Ovary (tissue), 9 donors: ENCODE results near the gene OR8G5. TPM values are rescaled to one million over a fixed set of nuclear protein-coding genes. Genes with fewer than 3 reads are reported as not detected.
"Not testable (repeated sequence)": the region's sequence is repeated elsewhere in the genome, so short reads cannot be mapped to it uniquely, and the experiment has no call there.

Experiments
- DNase-seq, 5 donors: peaks; one replicate each; pipeline ENCODE4 v3.0.0-alpha.2; 2019 to 2020
- H3K27ac ChIP-seq, 2 donors: fragments of 200-600 bp; one replicate each; pipeline versions ENCODE4 v1.5.1 to v1.8.0; 2019 to 2022
- H3K27me3 ChIP-seq: fragments of 200-600 bp; one replicate; pipeline ENCODE4 v1.8.0; 2022
- H3K36me3 ChIP-seq: fragments of 200-600 bp; sonication (generic); one replicate; pipeline ENCODE4 v1.5.1; 2019
- H3K4me1 ChIP-seq: one replicate; pipeline ENCODE4 v1.8.1; 2013; ENCODE audit warnings: mild to moderate bottlenecking, moderate library complexity; ENCODE audit not compliant: insufficient read depth
- H3K4me3 ChIP-seq: fragments of 200-600 bp; sonication (generic); one replicate; pipeline ENCODE4 v1.5.1; 2017
- H3K9me3 ChIP-seq, 2 donors: fragments of 200-600 bp in 1 of 2; sonication (generic) in 1 of 2; one replicate each; pipeline versions ENCODE4 v1.5.1 to v1.8.1; 2013 to 2019; ENCODE audit warnings: mild to moderate bottlenecking in 1 of 2, moderate library complexity in 1 of 2
- CTCF ChIP-seq, 3 donors: fragments of 450-650 bp in 2 of 3; fragments of 200-600 bp in 1 of 3; IDR thresholded peaks; one replicate each; pipeline versions ENCODE4 v1.5.1 to v1.8.0; 2016 to 2022; ENCODE audit warnings: antibody characterized with exemption in 3 of 3, mild to moderate bottlenecking in 1 of 3
- EP300 ChIP-seq: sonication (generic); formaldehyde crosslinking; IDR thresholded peaks from one replicate; pipeline ENCODE4 v1.6.1; 2017; ENCODE audit warnings: antibody characterized with exemption
- POLR2A ChIP-seq: fragments of 450-650 bp; IDR thresholded peaks from one replicate; pipeline ENCODE4 v1.6.1; 2017; ENCODE audit warnings: antibody characterized with exemption, mild to moderate bottlenecking, moderate library complexity
- WGBS, 3 donors: extraction: QIAGEN DNeasy Blood & Tissue Kit in 1 of 3; methylation state at CpG; one replicate each; pipeline versions ENCODE4 v1.1.5 to v1.1.7; 2013 to 2017; 5-methylcytosine and 5-hydroxymethylcytosine counted together
- intact Hi-C, 4 donors: fragments of 100-400 bp; cut with DNase I; formaldehyde crosslinking; loops; one replicate each; pipeline versions ENCODE4 v1.11.0 to v1.15.1; 2022 to 2023
- polyA plus RNA-seq, 2 donors: library from polyadenylated mRNA; stranded (reverse); fragments of 200-250 nt in 1 of 2; fragments of 350-450 nt in 1 of 2; fragmentation: Illumina TruSeq in 1 of 2; extraction: RNeasy Lipid Tissue Mini Kit (QIAGEN cat#74804) in 1 of 2; gene quantifications; one replicate each; pipeline ENCODE4 v1.2.3, GENCODE V29; 2013 to 2014
- total RNA-seq, 7 donors: library from RNA; depleted of rRNA in 2 of 7; stranded (reverse); fragments of >200 nt in 2 of 7; fragmentation: NEBNext Ultra II Directional in 3 of 7; extraction: Animal tissue kit (Norgen Biotek cat#: 25700) in 3 of 7; gene quantifications; one replicate each; pipeline versions ENCODE4 v1.1.0 to v1.2.4, GENCODE V29; 2016 to 2023
- donor health status: DM: no; HTN: no; CAD: no; lungs with moderate emphysema.
- donor health status: DM: no; HTN: no; CAD: no.
- donor health status: Bipolar disorder and iron deficiency.
- donor health status: DM: yes; HTN: yes; CAD: no.
- donor health status: DM: no; HTN: no; CAD: no.
- donor health status: DM: yes; HTN: yes; CAD: no.

The OR8G5 gene
- total and polyA plus RNA-seq, 9 donors = not detected

DNA sequence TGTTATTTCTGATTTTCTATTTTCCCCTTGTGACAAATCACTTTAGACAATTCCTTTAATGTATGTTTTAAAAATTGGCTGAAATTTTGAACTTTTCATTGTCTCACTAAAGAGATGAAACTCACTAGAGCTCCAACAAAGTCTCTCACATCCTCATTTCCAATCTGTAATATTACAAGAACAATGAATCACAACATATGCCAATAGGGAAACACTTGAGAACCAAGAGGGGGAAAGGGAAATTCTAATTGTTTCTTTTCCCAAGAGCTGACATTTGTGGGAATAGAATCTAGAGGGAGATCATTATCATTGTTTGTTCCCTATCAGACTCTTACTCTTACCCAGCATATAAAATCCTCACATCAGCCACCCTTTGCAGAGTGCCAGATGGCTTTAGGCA is 44.9 kb upstream of the OR8G5 start:
- DNase-seq = no peak
- H3K27me3 ChIP-seq = no peaks in the 10 kb centered on the region
- intact Hi-C loops = no loop called here
- no peak for TF ChIP-seq CTCF (IDR thresholded peaks at IDR 0.05)
- TF ChIP-seq EP300 = no peak
- TF ChIP-seq POLR2A = no peak
- no peak overlapping the region for H3K4me3 ChIP-seq
- no peak overlapping the region for H3K27ac ChIP-seq
- no peaks in the 10 kb centered on the region for H3K36me3 ChIP-seq
- no peaks in the 10 kb centered on the region for H3K9me3 ChIP-seq
- no peaks in the 10 kb centered on the region for H3K4me1 ChIP-seq

DNA sequence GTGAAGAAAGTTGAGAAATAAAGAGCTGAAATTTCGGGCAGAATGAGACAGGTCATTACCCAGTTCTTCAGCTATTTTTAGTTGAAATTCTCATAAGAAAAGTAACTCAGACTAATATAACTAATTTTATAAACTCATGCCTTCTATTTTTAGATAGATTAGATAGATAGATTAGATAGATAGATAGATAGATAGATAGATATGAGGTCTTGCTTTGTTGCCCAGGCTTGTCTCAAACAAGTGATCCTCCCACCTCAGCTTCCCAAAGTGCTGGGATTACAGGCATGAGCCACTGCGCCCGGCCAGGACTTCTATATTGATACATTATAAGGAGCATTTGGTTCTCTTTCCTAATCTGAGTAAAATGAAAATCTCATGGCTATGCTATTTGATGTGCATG is 42.1 kb upstream of the OR8G5 start:
- DNase-seq = no peak
- TF ChIP-seq CTCF (IDR thresholded peaks at IDR 0.05) = no peak
- no peak for TF ChIP-seq EP300
- TF ChIP-seq POLR2A = no peak
- Histone ChIP-seq H3K27me3 (no peaks in the 10 kb centered on the region), H3K36me3 (no peaks in the 10 kb centered on the region), H3K4me3 (no peak overlapping the region), H3K27ac (no peak overlapping the region), H3K9me3 (no peaks in the 10 kb centered on the region), H3K4me1 (no peaks in the 10 kb centered on the region)
- intact Hi-C loops = no loop called here
- 79% methylated on average over 3 of the region's 3 CpGs for WGBS, 3 donors

- Histone ChIP-seq H3K27ac (no peak overlapping the region), H3K36me3 (no peaks in the 10 kb centered on the region), H3K4me3 (no peak overlapping the region), H3K9me3 (no peaks in the 10 kb centered on the region), H3K27me3 (no peaks in the 10 kb centered on the region), H3K4me1 (no peaks in the 10 kb centered on the region)
- no peak for DNase-seq
- no peak for TF ChIP-seq EP300
- no peak for TF ChIP-seq CTCF (IDR thresholded peaks at IDR 0.05)
- TF ChIP-seq POLR2A = no peak
- intact Hi-C loops = no loop called here
Observed at GRCh38 chr11:124219126-124219525, 37.0 kb upstream of the OR8G5 start.

DNA sequence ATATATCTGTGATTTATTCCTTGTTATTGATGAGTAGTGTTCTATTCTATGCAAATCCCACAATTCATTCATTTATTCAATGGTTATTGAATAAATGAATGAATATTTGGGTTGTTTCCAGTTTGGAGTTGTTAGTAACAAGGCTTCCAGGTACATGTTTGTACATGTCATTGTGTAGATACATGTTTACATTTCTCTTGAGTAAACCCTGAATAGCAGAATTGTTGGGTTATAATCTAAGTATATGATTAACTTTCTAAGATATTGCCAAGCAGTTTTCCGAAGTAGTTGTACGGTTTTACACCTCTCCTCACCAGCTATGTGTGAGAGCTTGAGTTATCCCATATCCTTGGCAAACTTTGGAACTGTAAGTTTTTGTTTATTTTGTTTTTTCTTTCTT is 33.8 kb upstream of the OR8G5 start:
- H3K36me3 ChIP-seq = no peaks in the 10 kb centered on the region
- no peak overlapping the region for H3K4me3 ChIP-seq
- H3K27me3 ChIP-seq = no peaks in the 10 kb centered on the region
- intact Hi-C loops = no loop called here
- no peak overlapping the region for H3K27ac ChIP-seq
- no peak for DNase-seq
- 78 to 90% (median 86%) methylated on average over 2 of the region's 2 CpGs for WGBS, 3 donors
- no peaks in the 10 kb centered on the region for H3K9me3 ChIP-seq
- TF ChIP-seq EP300 = no peak
- no peak for TF ChIP-seq CTCF (IDR thresholded peaks at IDR 0.05)
- TF ChIP-seq POLR2A = no peak
- H3K4me1 ChIP-seq = no peaks in the 10 kb centered on the region

- H3K4me3 ChIP-seq, H3K4me1 ChIP-seq, H3K36me3 ChIP-seq, intact Hi-C loops, H3K9me3 ChIP-seq, DNase-seq, H3K27ac ChIP-seq, H3K27me3 ChIP-seq: not testable (repeated sequence)
- WGBS, 3 donors = 67 to 70% (median 70%) methylated on average over 9 of the region's 9 CpGs
Observed at GRCh38 chr11:124224618-124225423, 31.4 kb upstream of the OR8G5 start.
